Fibroblast of skin of right biceps (primary cell): ENCODE results near the gene DMD.
A peak's percentile ranks its signal among the peaks of the same experiment; 100 is the strongest.

Source experiments
- DNase-seq: peaks from one replicate; pipeline ENCODE4 v3.0.0-alpha.2; 2013

DMD gene

GRCh38 chrX:33014949-33015348, 196.4 kb downstream of the DMD start:
- no peak for DNase-seq

GRCh38 chrX:33014086-33014485, 197.3 kb downstream of the DMD start:
- DNase-seq, result no peak

GRCh38 chrX:33001107-33001506, 210.2 kb downstream of the DMD start:
- no peak for DNase-seq

- no peak for DNase-seq
These were observed 212.6 kb downstream of the DMD start for GRCh38 chrX:32998776-32999175.

- DNase-seq, result no peak
These were observed 215.9 kb downstream of the DMD start for GRCh38 chrX:32995427-32995826.

- DNase-seq, result no peak
These were observed 224.2 kb downstream of the DMD start for GRCh38 chrX:32987142-32987541.

GRCh38 chrX:32985544-32985943, 225.8 kb downstream of the DMD start:
- DNase-seq, result no peak

GRCh38 chrX:32966821-32967355, 244.5 kb downstream of the DMD start:
- DNase-seq, result no peak

GRCh38 chrX:32954125-32954524, 257.2 kb downstream of the DMD start:
- no peak for DNase-seq

- DNase-seq, result no peak
These were observed 263.2 kb downstream of the DMD start for GRCh38 chrX:32948130-32948529.

GRCh38 chrX:32937043-32937442, 274.3 kb downstream of the DMD start:
- DNase-seq, result no peak

GRCh38 chrX:32933548-32933947, 277.8 kb downstream of the DMD start:
- no peak for DNase-seq

- DNase-seq, result no peak
These were observed 282.3 kb downstream of the DMD start for GRCh38 chrX:32929040-32929439.

GRCh38 chrX:32896088-32896487, 315.3 kb downstream of the DMD start:
- DNase-seq, result no peak

- DNase-seq, result no peak
These were observed 316.7 kb downstream of the DMD start for GRCh38 chrX:32894679-32895078.

GRCh38 chrX:32893751-32894150, 317.6 kb downstream of the DMD start:
- DNase-seq, result no peak

- peak; percentile 0 for DNase-seq
These were observed 333.8 kb downstream of the DMD start for GRCh38 chrX:32877592-32877991.

GRCh38 chrX:32874839-32875238, 336.5 kb downstream of the DMD start:
- DNase-seq, result no peak

GRCh38 chrX:32873786-32874185, 337.6 kb downstream of the DMD start:
- no peak for DNase-seq

GRCh38 chrX:32871636-32872035, 339.7 kb downstream of the DMD start:
- no peak for DNase-seq

GRCh38 chrX:32868524-32868895, 342.8 kb downstream of the DMD start:
- no peak for DNase-seq

- DNase-seq, result no peak
These were observed 343.4 kb downstream of the DMD start for GRCh38 chrX:32867781-32868523.

- no peak for DNase-seq
These were observed 359.1 kb downstream of the DMD start for GRCh38 chrX:32852203-32852602.

GRCh38 chrX:32851556-32851955, 359.8 kb downstream of the DMD start:
- DNase-seq, result no peak

- no peak for DNase-seq
These were observed 363.4 kb downstream of the DMD start for GRCh38 chrX:32847921-32848320.
